PFSK-1 (cell line): Measurements from ENCODE around the gene NRDC.

Experiments used
- FOXP2 ChIP-seq: optimal IDR thresholded peaks from 2 replicates; pipeline ENCODE3; 2011; ENCODE audit warnings: borderline replicate concordance, control low read depth, inconsistent platforms; ENCODE audit not compliant: insufficient read depth; ENCODE audit errors: extremely low read length, extremely low read depth
- POLR2AphosphoS5 ChIP-seq: IDR thresholded peaks from 2 replicates; pipeline ENCODE4 v1.6.1; 2012; ENCODE audit warnings: low read depth, mild to moderate bottlenecking, control low read depth, low read length, moderate library complexity
- SIN3A ChIP-seq: IDR thresholded peaks from 2 replicates; pipeline ENCODE4 v1.6.1; 2012; ENCODE audit warnings: mild to moderate bottlenecking, low read length, moderate library complexity, borderline replicate concordance; ENCODE audit not compliant: insufficient read depth
- TAF1 ChIP-seq: IDR thresholded peaks from 2 replicates; pipeline ENCODE4 v1.6.1; 2012; ENCODE audit warnings: low read length, control low read depth, borderline replicate concordance; ENCODE audit not compliant: insufficient read depth
- TF ChIP-seq, protein P1 (sequence below), 2 experiments: IDR thresholded peaks; 2 replicates each; pipeline versions ENCODE4 v1.6.1 to v1.8.0; 2011 to 2012; ENCODE audit warnings: low read depth in 2 of 2, low read length in 2 of 2, control low read depth in 1 of 2, inconsistent platforms in 1 of 2, mild to moderate bottlenecking in 1 of 2, moderate library complexity in 1 of 2; ENCODE audit not compliant: insufficient read depth in 1 of 2

NRDC gene

DNA sequence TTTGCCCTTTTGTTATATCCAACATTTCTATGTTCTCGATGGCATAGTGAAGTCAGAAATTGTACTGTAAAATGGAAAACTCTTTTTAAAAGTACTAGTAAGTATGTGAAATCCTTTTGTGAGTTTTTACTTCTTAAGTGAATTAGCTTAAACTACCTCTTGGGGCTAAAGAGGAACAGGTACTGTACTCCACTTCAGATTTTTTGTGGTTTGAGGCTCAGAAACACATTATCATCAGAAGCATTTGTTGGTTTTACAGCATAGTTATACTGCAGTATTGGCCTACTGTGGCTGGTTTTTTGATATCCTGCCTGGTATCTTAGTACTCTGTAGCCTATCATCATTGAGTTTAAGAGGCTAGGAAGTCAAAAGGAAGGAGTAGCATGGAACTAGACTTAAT is 117.2 kb downstream of the NRDC start:
- TF ChIP-seq FOXP2 (no peak), TAF1 (no peak), SIN3A (no peak), POLR2AphosphoS5 (no peak)
- TF ChIP-seq, protein P1, sequence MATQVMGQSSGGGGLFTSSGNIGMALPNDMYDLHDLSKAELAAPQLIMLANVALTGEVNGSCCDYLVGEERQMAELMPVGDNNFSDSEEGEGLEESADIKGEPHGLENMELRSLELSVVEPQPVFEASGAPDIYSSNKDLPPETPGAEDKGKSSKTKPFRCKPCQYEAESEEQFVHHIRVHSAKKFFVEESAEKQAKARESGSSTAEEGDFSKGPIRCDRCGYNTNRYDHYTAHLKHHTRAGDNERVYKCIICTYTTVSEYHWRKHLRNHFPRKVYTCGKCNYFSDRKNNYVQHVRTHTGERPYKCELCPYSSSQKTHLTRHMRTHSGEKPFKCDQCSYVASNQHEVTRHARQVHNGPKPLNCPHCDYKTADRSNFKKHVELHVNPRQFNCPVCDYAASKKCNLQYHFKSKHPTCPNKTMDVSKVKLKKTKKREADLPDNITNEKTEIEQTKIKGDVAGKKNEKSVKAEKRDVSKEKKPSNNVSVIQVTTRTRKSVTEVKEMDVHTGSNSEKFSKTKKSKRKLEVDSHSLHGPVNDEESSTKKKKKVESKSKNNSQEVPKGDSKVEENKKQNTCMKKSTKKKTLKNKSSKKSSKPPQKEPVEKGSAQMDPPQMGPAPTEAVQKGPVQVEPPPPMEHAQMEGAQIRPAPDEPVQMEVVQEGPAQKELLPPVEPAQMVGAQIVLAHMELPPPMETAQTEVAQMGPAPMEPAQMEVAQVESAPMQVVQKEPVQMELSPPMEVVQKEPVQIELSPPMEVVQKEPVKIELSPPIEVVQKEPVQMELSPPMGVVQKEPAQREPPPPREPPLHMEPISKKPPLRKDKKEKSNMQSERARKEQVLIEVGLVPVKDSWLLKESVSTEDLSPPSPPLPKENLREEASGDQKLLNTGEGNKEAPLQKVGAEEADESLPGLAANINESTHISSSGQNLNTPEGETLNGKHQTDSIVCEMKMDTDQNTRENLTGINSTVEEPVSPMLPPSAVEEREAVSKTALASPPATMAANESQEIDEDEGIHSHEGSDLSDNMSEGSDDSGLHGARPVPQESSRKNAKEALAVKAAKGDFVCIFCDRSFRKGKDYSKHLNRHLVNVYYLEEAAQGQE (IDR thresholded peaks at IDR 0.05; ENCODE audit: insufficient read depth in 1 of 2, low read depth in 2 of 2, low read length in 2 of 2): no peak

DNA sequence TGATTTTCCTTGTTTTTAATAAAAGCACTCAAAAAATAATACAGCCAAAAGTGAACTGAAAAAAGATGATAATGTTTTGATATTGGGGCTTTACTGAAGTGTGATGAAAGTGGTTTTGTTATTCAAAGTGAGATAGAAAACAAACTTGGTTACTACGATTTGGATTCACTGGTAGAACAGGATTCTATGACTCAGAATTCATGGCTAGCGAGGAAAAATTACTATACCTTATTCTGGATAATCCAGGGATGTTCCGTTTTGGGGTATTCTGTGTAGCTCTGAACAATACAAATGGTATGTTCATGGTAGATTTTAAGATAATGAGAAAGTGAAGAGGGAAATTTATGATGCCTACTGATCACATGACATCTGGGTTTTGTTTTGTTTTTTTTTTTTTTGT is 117.7 kb downstream of the NRDC start:
- no peak for TF ChIP-seq SIN3A

DNA sequence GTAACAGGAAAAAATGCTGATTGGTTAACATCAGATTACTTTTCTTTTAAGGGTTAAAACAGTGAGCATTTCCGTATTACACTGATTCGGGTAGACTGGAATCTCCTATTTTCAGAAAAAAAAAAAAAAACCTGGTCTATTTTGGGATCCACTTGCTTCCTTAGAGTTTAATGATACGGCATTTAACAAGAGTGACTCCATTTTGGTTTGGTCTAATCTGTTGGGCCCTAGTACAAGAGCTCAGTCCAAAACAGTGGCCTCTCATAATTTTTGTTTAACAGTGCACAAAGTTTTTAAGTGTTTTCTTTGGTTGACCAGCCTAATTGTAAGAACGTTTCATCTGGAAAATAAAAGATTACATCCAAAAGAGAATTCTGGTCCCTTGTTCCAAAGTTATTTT is 120.2 kb downstream of the NRDC start:
- TF ChIP-seq SIN3A (no peak), TAF1 (no peak), POLR2AphosphoS5 (no peak)
- TF ChIP-seq, protein P1 (IDR thresholded peaks at IDR 0.05; ENCODE audit: insufficient read depth in 1 of 2, low read depth in 2 of 2, low read length in 2 of 2): no peak

DNA sequence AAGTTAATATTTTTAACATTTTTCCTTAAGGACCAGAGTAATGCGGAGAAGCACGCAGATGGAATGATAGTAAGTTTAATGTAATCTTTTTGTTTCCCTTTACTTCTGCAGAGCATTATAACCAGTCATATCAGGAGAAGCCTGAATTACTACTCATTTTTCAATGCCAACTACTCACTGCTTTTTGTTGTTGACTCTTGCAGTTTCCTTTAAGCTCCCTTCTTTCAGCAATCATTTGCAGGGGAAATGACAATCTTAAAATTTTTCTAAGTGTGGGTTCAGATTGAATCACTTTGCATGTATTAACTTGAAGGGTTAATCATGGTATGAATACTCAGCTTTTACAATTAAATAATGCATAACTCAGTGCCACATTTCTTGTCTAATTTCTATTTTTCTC is 122.2 kb downstream of the NRDC start:
- no peak for TF ChIP-seq FOXP2
- TF ChIP-seq, protein P1 (IDR thresholded peaks at IDR 0.05; ENCODE audit: insufficient read depth in 1 of 2, low read depth in 2 of 2, low read length in 2 of 2): no peak
- TF ChIP-seq SIN3A: no peak
- TF ChIP-seq POLR2AphosphoS5: no peak
- TF ChIP-seq TAF1: no peak

DNA sequence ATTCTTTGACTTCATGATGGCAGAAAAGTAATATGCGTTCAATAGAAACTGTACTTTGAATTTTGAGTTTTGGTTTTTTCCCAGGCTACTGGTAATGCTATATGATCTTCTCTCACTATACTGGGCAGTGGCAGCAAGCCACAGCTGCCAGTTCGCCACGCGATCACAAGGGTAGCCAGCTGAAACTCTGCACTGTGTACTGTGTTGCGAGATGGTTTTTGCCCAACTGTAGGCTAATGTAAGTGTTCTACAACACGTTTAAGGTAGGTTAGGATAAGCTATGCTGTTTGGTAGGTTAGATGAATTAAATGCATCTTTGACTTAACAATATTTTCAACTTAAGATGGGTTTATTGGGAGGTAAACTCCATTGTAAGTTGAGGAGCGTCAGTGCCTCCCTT is 123.1 kb downstream of the NRDC start:
- TF ChIP-seq, protein P1 (IDR thresholded peaks at IDR 0.05; ENCODE audit: insufficient read depth in 1 of 2, low read depth in 2 of 2, low read length in 2 of 2): no peak
- TF ChIP-seq SIN3A (no peak), POLR2AphosphoS5 (no peak), TAF1 (no peak), FOXP2 (no peak)
